GM18505 (cell line): ENCODE results near the gene CAPN13.

ENCODE experiments used
- ATAC-seq: cut with Tn5 transposase; IDR thresholded peaks from one replicate; pipeline ENCODE4 v1.9.1; 2021; ENCODE audit not compliant: unreplicated experiment
- POLR2A ChIP-seq: IDR thresholded peaks from 4 replicates; pipeline ENCODE4 v1.6.1; 2011; ENCODE audit warnings: borderline replicate concordance; ENCODE audit not compliant: insufficient read depth, insufficient read length; ENCODE audit errors: extremely low read depth

CAPN13 gene

GRCh38 chr2:30744823-30745222 is 62.4 kb downstream of the CAPN13 start:
- ATAC-seq: no peak
- no peak for TF ChIP-seq POLR2A

DNA sequence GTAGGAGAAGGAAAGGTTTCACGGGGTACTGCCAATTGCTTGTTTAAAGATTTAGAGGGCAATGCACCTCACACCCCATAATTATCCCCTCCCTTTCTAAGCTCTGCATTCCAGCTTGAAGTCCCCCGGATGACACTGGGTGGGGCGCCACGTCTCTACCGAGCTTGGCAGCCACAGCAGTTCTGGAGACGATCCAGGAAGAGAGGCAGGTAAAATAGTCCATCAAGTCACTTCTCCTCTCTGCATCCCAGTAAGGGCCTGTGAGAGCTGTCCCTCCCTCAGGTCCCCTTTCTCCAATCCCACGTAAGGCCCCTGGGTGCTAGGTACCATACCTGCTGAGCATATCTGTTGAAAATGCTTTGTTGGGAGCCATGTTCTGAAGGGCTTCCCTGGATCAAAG is 65.7 kb downstream of the CAPN13 start:
- no peak for ATAC-seq
- TF ChIP-seq POLR2A: no peak

GRCh38 chr2:30738141-30738911 is 68.9 kb downstream of the CAPN13 start:
- ATAC-seq: no peak
- no peak for TF ChIP-seq POLR2A

- TF ChIP-seq POLR2A: no peak
- ATAC-seq: no peak
Measured at GRCh38 chr2:30737326-30737610, 70.0 kb downstream of the CAPN13 start.

- TF ChIP-seq POLR2A: no peak
- ATAC-seq: no peak
Measured at GRCh38 chr2:30736461-30737325, 70.6 kb downstream of the CAPN13 start.

- TF ChIP-seq POLR2A: no peak
- no peak for ATAC-seq
Measured at GRCh38 chr2:30733876-30734520, 73.2 kb downstream of the CAPN13 start.

GRCh38 chr2:30732876-30733275 is 74.4 kb downstream of the CAPN13 start:
- TF ChIP-seq POLR2A: no peak
- no peak for ATAC-seq

DNA sequence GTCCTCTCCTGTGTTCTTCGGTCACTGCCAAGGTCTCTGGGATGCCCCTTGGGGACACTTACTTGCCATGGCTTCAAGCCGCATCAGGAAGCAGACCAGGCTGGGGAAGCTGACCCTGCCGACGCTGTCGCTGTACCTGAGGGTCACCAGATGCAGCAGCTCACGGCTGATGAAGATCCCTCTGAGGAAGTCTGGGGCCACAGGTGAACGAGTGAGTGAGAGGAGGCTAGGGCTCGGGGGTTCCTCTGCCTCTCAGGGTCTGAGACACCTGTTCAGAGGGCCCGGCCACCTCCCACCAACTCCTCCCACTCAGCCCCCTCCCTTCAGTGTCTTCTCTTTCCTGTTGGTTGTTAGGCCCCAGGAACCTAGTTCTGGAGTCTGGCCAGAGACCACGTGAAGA is 74.9 kb downstream of the CAPN13 start:
- ATAC-seq: no peak
- no peak for TF ChIP-seq POLR2A

DNA sequence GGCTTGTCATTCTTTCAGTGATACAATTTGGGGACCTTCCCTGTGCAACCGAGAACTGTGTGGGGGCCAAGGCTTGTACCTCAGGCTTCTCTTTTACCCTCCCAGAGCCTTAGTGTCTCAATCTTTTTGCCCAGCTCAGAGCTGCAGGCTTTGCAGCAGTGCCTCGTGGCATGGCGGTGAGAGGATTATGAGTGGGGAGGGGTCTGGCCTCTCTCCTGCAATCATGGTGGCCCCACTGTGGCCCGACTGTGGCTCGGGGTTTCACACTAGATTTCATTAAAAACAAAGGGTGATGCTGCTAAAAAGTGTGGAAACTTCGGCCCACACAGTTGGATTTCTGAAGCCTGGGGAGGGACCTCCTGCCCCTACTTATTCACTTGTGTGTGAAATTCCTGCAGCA is 75.5 kb downstream of the CAPN13 start:
- no peak for ATAC-seq
- TF ChIP-seq POLR2A: no peak

GRCh38 chr2:30730736-30731647 is 76.3 kb downstream of the CAPN13 start:
- no peak for ATAC-seq
- no peak for TF ChIP-seq POLR2A

- no peak for TF ChIP-seq POLR2A
- no peak for ATAC-seq
Measured at GRCh38 chr2:30729031-30729430, 78.2 kb downstream of the CAPN13 start.

GRCh38 chr2:30722936-30723725 is 84.1 kb downstream of the CAPN13 start:
- ATAC-seq: no peak
- no peak for TF ChIP-seq POLR2A

DNA sequence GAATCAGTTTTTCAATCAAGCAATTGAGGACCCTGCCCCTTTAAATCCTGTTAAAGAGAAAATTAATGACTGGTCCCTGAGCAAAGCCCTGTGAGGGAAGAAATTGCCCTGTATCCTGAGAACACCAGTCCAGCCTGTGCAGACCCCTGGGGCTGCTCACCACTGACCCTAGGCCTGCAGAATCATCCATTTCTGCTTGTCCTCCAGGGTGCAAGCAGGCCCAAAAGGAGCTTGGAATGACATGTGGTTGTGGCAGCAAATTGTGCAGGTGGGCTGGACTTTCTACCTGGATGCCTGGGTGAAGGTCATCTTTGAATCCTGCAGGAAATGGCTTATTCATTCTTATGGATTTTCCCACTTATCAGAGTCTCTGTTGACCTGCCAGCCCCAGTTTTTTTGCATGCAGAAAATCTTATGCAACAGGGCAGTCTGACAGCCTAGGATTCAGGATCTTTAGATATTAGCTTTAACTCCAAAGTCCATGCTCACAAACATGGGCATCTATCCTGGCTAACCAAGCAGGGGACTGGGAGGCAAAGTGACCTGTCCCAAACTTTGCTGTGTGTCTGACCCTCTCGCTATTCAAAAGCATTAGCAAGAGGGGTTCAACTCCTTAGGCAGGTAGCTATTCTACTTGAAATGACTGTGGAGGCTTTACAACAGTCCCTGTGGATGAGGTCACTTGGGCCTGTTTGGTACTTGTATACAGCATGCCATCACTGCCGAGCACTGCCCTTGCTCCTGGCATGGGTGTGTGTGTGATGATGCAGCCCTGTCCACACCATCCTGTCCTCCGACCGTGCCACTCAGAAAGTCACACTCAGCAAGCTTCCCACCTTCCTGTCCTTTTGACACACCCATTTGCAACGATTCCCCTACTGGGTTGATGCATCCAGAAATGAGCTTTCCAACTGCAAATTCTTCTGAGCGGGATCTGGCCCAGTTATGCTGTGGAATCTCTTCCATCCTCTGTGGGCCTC is 85.3 kb downstream of the CAPN13 start:
- ATAC-seq: no peak
- no peak for TF ChIP-seq POLR2A
